SU-DHL-6 (cell line): Measurements from ENCODE around the gene DRC7.

Experiments
- EZH2phosphoT487 ChIP-seq: fragments of 200-600 bp; sonication (generic), shearing (Covaris generic); conservative IDR thresholded peaks from 2 replicates; pipeline ENCODE4 v1.6.1; 2018; ENCODE audit warnings: mild to moderate bottlenecking, antibody characterized with exemption, low read length, moderate library complexity, mixed read lengths
- TF ChIP-seq, protein P1 (sequence below): fragments of 200-600 bp; sonication (generic); IDR thresholded peaks from one replicate; pipeline ENCODE4 v1.5.1; 2017; ENCODE audit warnings: antibody characterized with exemption, mild to moderate bottlenecking, low read length, moderate library complexity; ENCODE audit not compliant: insufficient read depth, poor library complexity, severe bottlenecking

DNA sequence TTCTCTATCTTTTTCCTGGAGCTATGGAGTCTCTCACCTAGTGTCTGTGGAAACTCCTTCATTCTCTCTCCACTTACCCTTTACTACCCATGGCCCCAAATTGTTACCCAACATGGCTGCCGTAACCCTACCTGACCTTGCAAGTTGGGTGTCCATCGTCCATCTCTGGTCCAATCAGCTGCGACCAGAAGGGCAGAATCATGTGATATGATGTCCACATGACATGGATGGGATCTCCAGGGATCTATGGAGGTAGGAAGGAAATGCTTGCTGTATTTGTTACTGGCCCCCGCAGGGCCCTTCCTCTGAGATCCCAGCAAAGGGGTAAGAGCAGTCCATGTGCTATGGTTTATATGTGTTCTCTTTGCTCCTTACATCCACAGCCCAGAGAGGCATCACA lies 8.0 kb upstream of the DRC7 start:
- TF ChIP-seq, protein P1, sequence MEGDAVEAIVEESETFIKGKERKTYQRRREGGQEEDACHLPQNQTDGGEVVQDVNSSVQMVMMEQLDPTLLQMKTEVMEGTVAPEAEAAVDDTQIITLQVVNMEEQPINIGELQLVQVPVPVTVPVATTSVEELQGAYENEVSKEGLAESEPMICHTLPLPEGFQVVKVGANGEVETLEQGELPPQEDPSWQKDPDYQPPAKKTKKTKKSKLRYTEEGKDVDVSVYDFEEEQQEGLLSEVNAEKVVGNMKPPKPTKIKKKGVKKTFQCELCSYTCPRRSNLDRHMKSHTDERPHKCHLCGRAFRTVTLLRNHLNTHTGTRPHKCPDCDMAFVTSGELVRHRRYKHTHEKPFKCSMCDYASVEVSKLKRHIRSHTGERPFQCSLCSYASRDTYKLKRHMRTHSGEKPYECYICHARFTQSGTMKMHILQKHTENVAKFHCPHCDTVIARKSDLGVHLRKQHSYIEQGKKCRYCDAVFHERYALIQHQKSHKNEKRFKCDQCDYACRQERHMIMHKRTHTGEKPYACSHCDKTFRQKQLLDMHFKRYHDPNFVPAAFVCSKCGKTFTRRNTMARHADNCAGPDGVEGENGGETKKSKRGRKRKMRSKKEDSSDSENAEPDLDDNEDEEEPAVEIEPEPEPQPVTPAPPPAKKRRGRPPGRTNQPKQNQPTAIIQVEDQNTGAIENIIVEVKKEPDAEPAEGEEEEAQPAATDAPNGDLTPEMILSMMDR = no peak
- TF ChIP-seq EZH2phosphoT487 = no peak
